HepG2 (cell line): Measurements from ENCODE around the gene C20orf204. TPM values are rescaled to one million over a fixed set of nuclear protein-coding genes. Genes with fewer than 3 reads are reported as not detected.
A peak's percentile ranks its signal among the peaks of the same experiment; 100 is the strongest.

ENCODE experiments used
- AKAP8 ChIP-seq: sonication (generic); formaldehyde crosslinking; IDR thresholded peaks from 2 replicates; pipeline ENCODE4 v1.5.1; 2020; ENCODE audit warnings: mild to moderate bottlenecking, missing genetic modification reagents
- CBFB ChIP-seq: sonication (generic); formaldehyde crosslinking; IDR thresholded peaks from 2 replicates; pipeline ENCODE4 v1.4.0; 2020; ENCODE audit warnings: missing genetic modification reagents
- CBX2 ChIP-seq, 2 experiments: fragments of 200-600 bp in 1 of 2; sonication (generic); formaldehyde crosslinking in 1 of 2; IDR thresholded peaks; 2 replicates each; pipeline versions ENCODE4 v1.7.0 to v1.8.1; 2018 to 2022; ENCODE audit warnings: low read depth in 2 of 2, low read length in 1 of 2, mild to moderate bottlenecking in 1 of 2, missing genetic modification reagents in 1 of 2
- CEBPB ChIP-seq: IDR thresholded peaks from 2 replicates; pipeline ENCODE4 v1.6.1; 2011; ENCODE audit warnings: low read depth, low read length, improper control_type of control experiment, borderline replicate concordance
- CREB3 ChIP-seq: sonication (generic); formaldehyde crosslinking; IDR thresholded peaks from 2 replicates; pipeline ENCODE4 v1.5.0; 2020; ENCODE audit warnings: missing genetic modification reagents
- KMT2A ChIP-seq: sonication (generic); formaldehyde crosslinking; IDR thresholded peaks from 2 replicates; pipeline ENCODE4 v1.4.0; 2020; ENCODE audit warnings: missing genetic modification reagents
- NFE2L2 ChIP-seq: fragments of 150-350 bp; IDR thresholded peaks from 2 replicates; pipeline ENCODE4 v1.6.1; 2014; ENCODE audit warnings: low read length
- SUZ12 ChIP-seq: fragments of 150-350 bp; IDR thresholded peaks from 2 replicates; pipeline ENCODE4 v1.6.1; 2014; ENCODE audit warnings: low read depth, low read length
- ZBTB4 ChIP-seq: sonication (generic); formaldehyde crosslinking; IDR thresholded peaks from 2 replicates; pipeline ENCODE4 v1.4.0; 2020; ENCODE audit warnings: missing genetic modification reagents, mild to moderate bottlenecking, borderline replicate concordance
- ZMYM3 ChIP-seq: sonication (generic); formaldehyde crosslinking; IDR thresholded peaks from 2 replicates; pipeline ENCODE4 v1.5.1; 2020; ENCODE audit warnings: mild to moderate bottlenecking, missing genetic modification reagents
- ZNF260 ChIP-seq: sonication (generic); formaldehyde crosslinking; IDR thresholded peaks from 2 replicates; pipeline ENCODE4 v1.4.0; 2020; ENCODE audit warnings: missing genetic modification reagents, low read depth, mild to moderate bottlenecking, borderline replicate concordance
- ZNF407 ChIP-seq: sonication (generic); formaldehyde crosslinking; IDR thresholded peaks from one replicate; pipeline ENCODE4 v1.5.1; 2020; ENCODE audit warnings: mild to moderate bottlenecking, missing genetic modification reagents; ENCODE audit errors: not compliant biosample characterization
- ZNF552 ChIP-seq: sonication (generic); formaldehyde crosslinking; IDR thresholded peaks from 2 replicates; pipeline ENCODE4 v1.9.0; 2022; ENCODE audit warnings: missing genetic modification reagents, mild to moderate bottlenecking, borderline replicate concordance
- ZNF556 ChIP-seq: sonication (generic); formaldehyde crosslinking; IDR thresholded peaks from 2 replicates; pipeline ENCODE4 v1.4.0; 2020; ENCODE audit warnings: mild to moderate bottlenecking, missing genetic modification reagents, borderline replicate concordance
- ZNF615 ChIP-seq: sonication (generic); formaldehyde crosslinking; IDR thresholded peaks from 2 replicates; pipeline ENCODE4 v1.5.0; 2020; ENCODE audit warnings: mild to moderate bottlenecking, missing genetic modification reagents, borderline replicate concordance
- ZNF891 ChIP-seq: sonication (generic); formaldehyde crosslinking; IDR thresholded peaks from 2 replicates; pipeline ENCODE4 v1.5.0; 2020; ENCODE audit warnings: mild to moderate bottlenecking, missing genetic modification reagents
- polyA plus RNA-seq, 8 experiments: library from polyadenylated mRNA; depleted of rRNA in 3 of 8; stranded (reverse) in 7 of 8; unstranded in 1 of 8; fragments of >200 nt; fragmentation: Illumina TruSeq in 4 of 8; extraction: Trizol in 4 of 8; gene quantifications; 2 replicates each; pipeline versions ENCODE4 v1.2.1 to v1.2.3, GENCODE V29; 2011 to 2016; ENCODE audit warnings: low read depth in 4 of 8, missing spikeins in 1 of 8, mixed read lengths in 1 of 8; ENCODE audit not compliant: insufficient read depth in 1 of 8
- total RNA-seq, 5 experiments: library from RNA; depleted of rRNA; stranded (reverse); fragments of >200 nt; fragmentation: Illumina TruSeq; extraction: Trizol; gene quantifications; 2 replicates each; pipeline ENCODE4 v1.2.3, GENCODE V29; 2016; ENCODE audit warnings: low read depth in 1 of 5

The C20orf204 gene
- total and polyA plus RNA-seq, 2 of the 13 experiments (the other 11 are each of a cell fraction or from before 2014, with no cell fraction given): 22.1 to 80.0 TPM

GRCh38 chr20:64050261-64051032, 14.5 kb downstream of the C20orf204 start (continued):
- no peak for TF ChIP-seq CBX2 (IDR thresholded peaks at IDR 0.05; ENCODE audit: low read depth, low read length)
- TF ChIP-seq CBX2 (CRISPR knock-in tag; IDR thresholded peaks at IDR 0.05; ENCODE audit: low read depth): no peak
- no peak for TF ChIP-seq SUZ12
- TF ChIP-seq ZNF260: no peak
- peak; percentile 81; the same call in 1 of the 2 replicates for TF ChIP-seq CREB3 (CRISPR knock-in tag)
- TF ChIP-seq NFE2L2: no peak
- no peak; the same call in none of the 2 replicates for TF ChIP-seq ZNF891 (CRISPR knock-in tag)
- no peak for TF ChIP-seq CEBPB
- TF ChIP-seq ZNF552 (CRISPR knock-in tag): no peak
- peak; percentile 28 for TF ChIP-seq ZNF407 (CRISPR knock-in tag)
- no peak for TF ChIP-seq ZNF556 (CRISPR knock-in tag)
- TF ChIP-seq ZBTB4: peak; percentile 36; the same call in 1 of the 2 replicates
- peak; percentile 33; the same call in 1 of the 2 replicates for TF ChIP-seq CBFB (CRISPR knock-in tag)
- TF ChIP-seq AKAP8: no peak; the same call in none of the 2 replicates
- no peak for TF ChIP-seq KMT2A (CRISPR knock-in tag)
- no peak; the same call in 1 of the 2 replicates for TF ChIP-seq ZMYM3
- no peak; the same call in 1 of the 2 replicates for TF ChIP-seq ZNF615 (CRISPR knock-in tag)
